Tibial nerve (tissue), 4 donors: Measurements from ENCODE around the gene FER.

Experiments used
- CTCF ChIP-seq, 5 experiments: fragments of 200-600 bp in 3 of 5; fragments of 450-650 bp in 2 of 5; sonication (generic) in 3 of 5; IDR thresholded peaks; one replicate each; pipeline ENCODE4 v1.5.1; 2016 to 2019; ENCODE audit warnings: antibody characterized with exemption in 5 of 5, mild to moderate bottlenecking in 3 of 5, moderate library complexity in 2 of 5
- EP300 ChIP-seq, 2 donors: sonication (generic); formaldehyde crosslinking; IDR thresholded peaks; one replicate each; pipeline ENCODE4 v1.6.1; 2017; ENCODE audit warnings: antibody characterized with exemption in 2 of 2, mild to moderate bottlenecking in 1 of 2

- TF ChIP-seq EP300 (IDR thresholded peaks at IDR 0.05) (no peak), CTCF (IDR thresholded peaks at IDR 0.05) (no peak)
These were observed 177.4 kb downstream of the FER start for GRCh38 chr5:108925073-108925472.
